K562 (cell line): ENCODE measurements around the gene NUMB. TPM values are rescaled to one million over a fixed set of nuclear protein-coding genes. Genes with fewer than 3 reads are reported as not detected.
"Not testable (repeated sequence)": the region's sequence is repeated elsewhere in the genome, so short reads cannot be mapped to it uniquely, and the experiment has no call there.

Experiments used
- ATAC-seq: fragments of 200-7000 bp; cut with Tn5 transposase; 3 replicates; pipeline ENCODE4 v1.9.1; 2020; ENCODE audit warnings: moderate library complexity
- BruUV-seq: library from RNA; stranded (reverse); fragments of 400-500 nt; replicated peaks from 2 replicates; lab custom pipeline; 2021; lab: Mats Ljungman, UMichigan
- CTCF ChIA-PET: fragments of 300-600 bp; formaldehyde crosslinking; extraction: SDS; loops from one replicate; lab custom pipeline; 2021; ENCODE audit warnings: low intra/inter-chr PET ratio; lab: Yijun Ruan, JAX
- POLR2A ChIA-PET: fragments of 300-600, 350-650 bp; sonication (Branson Sonifier 250); formaldehyde crosslinking; extraction: SDS; loops from one replicate; lab custom pipeline; 2021; ENCODE audit warnings: antibody characterized with exemption, inconsistent platforms; lab: Yijun Ruan, JAX
- DNase-seq, 4 experiments: peaks; one replicate each; pipeline versions ENCODE4 v3.0.0 to v3.0.0-alpha.2; 2011 to 2018; ENCODE audit warnings: low spot score in 3 of 4, mixed read lengths in 3 of 4; ENCODE audit errors: extremely low read depth in 1 of 4
- FAIRE-seq: peaks from 2 replicates; lab custom pipeline; 2011; peaks lifted over from hg19 to GRCh38; lab: Jason Lieb, UNC
- H2AFZ ChIP-seq: 2 replicates; pipeline ENCODE4 v1.6.0; 2011; ENCODE audit warnings: low read depth, low read length, control low read depth, inconsistent platforms
- H3K27ac ChIP-seq: fragments of 200-600 bp; 3 replicates; pipeline ENCODE4 v1.8.0; 2011; ENCODE audit warnings: low read depth, mild to moderate bottlenecking, control low read depth, inconsistent platforms, low read length, moderate library complexity, mixed read lengths; ENCODE audit errors: extremely low read depth
- H3K27me3 ChIP-seq, 2 experiments: fragments of 300-600 bp in 1 of 2; 2 replicates in 1 of 2; 3 replicates in 1 of 2; pipeline versions ENCODE4 v1.6.0 to v1.8.0; 2011; ENCODE audit warnings: inconsistent platforms in 2 of 2, low read length in 2 of 2, mild to moderate bottlenecking in 1 of 2, mixed read lengths in 1 of 2, moderate library complexity in 1 of 2; ENCODE audit not compliant: control insufficient read depth in 2 of 2, insufficient read depth in 2 of 2
- H3K36me3 ChIP-seq: fragments of 300-600 bp; 3 replicates; pipeline ENCODE4 v1.8.0; 2011; ENCODE audit warnings: mild to moderate bottlenecking, low read length, inconsistent platforms; ENCODE audit not compliant: control insufficient read depth, insufficient read depth
- H3K4me1 ChIP-seq, 2 experiments: fragments of 200-600 bp in 1 of 2; replicated peaks in 1 of 2; 2 replicates in 1 of 2; 3 replicates in 1 of 2; pipeline versions ENCODE4 v1.5.1 to v1.8.0; 2011; ENCODE audit warnings: inconsistent platforms in 2 of 2, low read length in 2 of 2, mild to moderate bottlenecking in 1 of 2, mixed read lengths in 1 of 2, moderate library complexity in 1 of 2; ENCODE audit not compliant: control insufficient read depth in 2 of 2, insufficient read depth in 2 of 2
- H3K4me2 ChIP-seq: 2 replicates; pipeline ENCODE4 v1.6.1; 2011; ENCODE audit warnings: low read length, control low read depth, inconsistent platforms, mixed read lengths; ENCODE audit not compliant: insufficient read depth
- H3K4me3 ChIP-seq: fragments of 200-600 bp; sonication (generic), shearing (Covaris generic); 2 replicates; pipeline ENCODE4 v1.5.1; 2016; ENCODE audit warnings: control low read depth, inconsistent platforms
- H3K79me2 ChIP-seq: fragments of 200-600 bp; 3 replicates; pipeline ENCODE4 v1.8.0; 2011; ENCODE audit warnings: low read length, inconsistent platforms; ENCODE audit not compliant: control insufficient read depth, insufficient read depth
- H3K9ac ChIP-seq, 2 experiments: 2 replicates each; pipeline versions ENCODE4 v1.6.0 to v1.6.1; 2011; ENCODE audit warnings: low read depth in 2 of 2, low read length in 2 of 2, control low read depth in 1 of 2, inconsistent platforms in 1 of 2, mild to moderate bottlenecking in 1 of 2, mixed read lengths in 1 of 2; ENCODE audit not compliant: insufficient read depth in 1 of 2
- H3K9me1 ChIP-seq: one replicate; pipeline ENCODE4 v1.6.0; 2011; ENCODE audit warnings: inconsistent platforms, mild to moderate bottlenecking, low read length, moderate library complexity; ENCODE audit not compliant: control insufficient read depth, insufficient read depth
- H3K9me3 ChIP-seq: replicated peaks from 2 replicates; pipeline ENCODE4 v1.5.1; 2011; ENCODE audit warnings: low read depth, low read length, inconsistent platforms; ENCODE audit not compliant: control insufficient read depth, insufficient read depth
- H4K20me1 ChIP-seq: replicated peaks from 2 replicates; pipeline ENCODE4 v1.6.1; 2011; ENCODE audit warnings: low read length, inconsistent platforms, mixed read lengths; ENCODE audit not compliant: control insufficient read depth, insufficient read depth
- ARHGAP35 ChIP-seq: fragments of 450-650 bp; IDR thresholded peaks from 2 replicates; pipeline ENCODE4 v1.6.1; 2018; ENCODE audit not compliant: partially characterized antibody
- C11orf30 ChIP-seq: fragments of 450-650 bp; IDR thresholded peaks from 2 replicates; pipeline ENCODE4 v1.6.1; 2016; ENCODE audit warnings: low read depth, mild to moderate bottlenecking
- CXXC5 ChIP-seq: fragments of 250-450 bp; sonication (Bioruptor Pico); IDR thresholded peaks from 2 replicates; pipeline ENCODE4 v1.8.0; 2022; ENCODE audit warnings: inconsistent platforms, mild to moderate bottlenecking, moderate library complexity
- LARP7 ChIP-seq: fragments of 450-650 bp; IDR thresholded peaks from 2 replicates; pipeline ENCODE4 v1.6.1; 2016
- MAFF ChIP-seq: IDR thresholded peaks from 2 replicates; pipeline ENCODE4 v1.6.1; 2012; ENCODE audit warnings: low read length, improper control_type of control experiment
- MAFK ChIP-seq: IDR thresholded peaks from 2 replicates; pipeline ENCODE4 v1.6.1; 2011; ENCODE audit warnings: low read length, improper control_type of control experiment
- ZNF316 ChIP-seq: fragments of 450-650 bp; IDR thresholded peaks from 2 replicates; pipeline ENCODE4 v1.6.1; 2016
- WGBS: fragments of 100-300 bp; shearing (Covaris generic); methylation state at CpG from one replicate; pipeline ENCODE4 v1.1.6; 2016; ENCODE audit warnings: low coverage, mixed read lengths; ENCODE audit not compliant: insufficient coverage; ENCODE audit errors: missing lambda C conversion rate; 5-methylcytosine and 5-hydroxymethylcytosine counted together
- in situ Hi-C: fragments of 300-500 bp; cut with MboI; formaldehyde crosslinking; loops from 4 replicates; pipeline ENCODE4 v1.15.0; 2018; ENCODE audit warnings: inconsistent platforms, mixed read lengths
- intact Hi-C: fragments of 100-400 bp; cut with micrococcal nuclease; formaldehyde crosslinking; loops from 2 replicates; pipeline ENCODE4 v1.14.2; 2022
- polyA plus RNA-seq, 8 experiments: library from polyadenylated mRNA; depleted of rRNA in 4 of 8; stranded (reverse) in 5 of 8; unstranded in 3 of 8; fragments of >200 nt; fragmentation: Nextera tagmentation in 2 of 8; fragmentation: Illumina TruSeq in 1 of 8; extraction: Ambion mirVana in 2 of 8; extraction: Trizol in 1 of 8; gene quantifications; 2 replicates each; pipeline versions ENCODE4 v1.2.1 to v1.2.3, GENCODE V29; 2011 to 2014; ENCODE audit warnings: inconsistent platforms in 1 of 8, missing spikeins in 1 of 8
- total RNA-seq, 7 experiments: library from RNA; depleted of rRNA in 6 of 7; stranded (reverse); fragments of >200 nt in 6 of 7; fragmentation: Illumina TruSeq in 2 of 7; extraction: Trizol in 2 of 7; gene quantifications; 2 replicates each; pipeline versions ENCODE4 v1.2.1 to v1.2.3, GENCODE V29; 2011 to 2021; ENCODE audit warnings: low replicate concordance in 1 of 7

Gene NUMB
- total and polyA plus RNA-seq, 9 of the 15 experiments (the other 6 are each of a cell fraction or from before 2014, with no cell fraction given) = 13.5 to 54.0 (median 32.3) TPM

GRCh38 chr14:73387860-73388259 lies 70.5 kb downstream of the NUMB start:
- WGBS = 100% methylated on average over 1 of the region's 3 CpGs
- BruUV-seq, H3K9ac ChIP-seq, ATAC-seq, H2AFZ ChIP-seq, FAIRE-seq, H3K27ac ChIP-seq, POLR2A ChIA-PET, DNase-seq, H3K9me3 ChIP-seq, in situ Hi-C loops, CTCF ChIA-PET, H3K4me3 ChIP-seq, H3K4me2 ChIP-seq, H3K79me2 ChIP-seq, H4K20me1 ChIP-seq, H3K27me3 ChIP-seq, H3K9me1 ChIP-seq, intact Hi-C loops, H3K36me3 ChIP-seq, H3K4me1 ChIP-seq: not testable (repeated sequence)

GRCh38 chr14:73386342-73386741 lies 72.0 kb downstream of the NUMB start:
- no peak for DNase-seq
- Histone ChIP-seq H3K27me3 (no peaks in the 10 kb centered on the region), H3K4me2 (no peak overlapping the region), H4K20me1 (no peaks in the 10 kb centered on the region), H3K4me1 (no peaks in the 10 kb centered on the region), H3K36me3 (no peaks in the 10 kb centered on the region; the same call in 2 of the 3 replicates), H3K9ac (no peak overlapping the region), H3K27ac (no peak overlapping the region), H3K79me2 (peaks cover 6% of the 10 kb centered on the region; the same call in 1 of the 3 replicates), H3K4me3 (no peak overlapping the region), H2AFZ (no peak overlapping the region), H3K9me1 (no peaks in the 10 kb centered on the region), H3K9me3 (no peaks in the 10 kb centered on the region)
- in situ Hi-C loops = no loop called here
- ChIA-PET POLR2A (interaction anchor here (0.8 kb wide), 1 partner anchor 13 kb away, joined by 4 read pairs; no protein-coding TSS in a partner anchor), CTCF (no interaction called here)
- 88% methylated on average over 3 of the region's 3 CpGs for WGBS
- ATAC-seq = no peak
- TF ChIP-seq CXXC5 (CRISPR knock-in tag) = no peak
- TF ChIP-seq MAFK = peak; percentile 7; the same call in 1 of the 2 replicates
- no peak for TF ChIP-seq LARP7
- no peak for TF ChIP-seq ARHGAP35
- peak; percentile 53 for TF ChIP-seq ZNF316
- peak; percentile 38 for TF ChIP-seq C11orf30
- 0 out of 2 replicates have a peak, but pooled peaks have one; percentile 5 for TF ChIP-seq MAFF
- FAIRE-seq = no peak
- no TSS peak for BruUV-seq
- intact Hi-C loops = no loop called here

DNA sequence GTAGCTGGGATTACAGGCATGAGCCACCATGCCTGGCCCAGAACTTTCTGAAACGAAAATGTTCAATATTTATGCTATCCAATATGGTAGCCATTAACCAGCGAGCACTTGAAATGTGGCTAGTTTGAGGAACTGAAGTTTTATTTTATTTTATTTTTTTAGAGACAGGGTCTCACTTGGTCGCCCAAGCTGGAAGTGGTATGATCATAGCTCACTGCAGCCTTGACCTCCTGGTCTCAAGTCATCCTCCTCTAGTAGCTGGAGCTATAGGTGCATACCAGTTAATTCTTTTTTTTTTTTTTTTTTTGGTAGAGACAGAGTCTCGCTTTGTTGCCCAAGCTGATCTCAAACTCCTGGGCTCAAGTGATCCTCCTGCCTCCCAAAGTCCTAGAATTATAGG lies 73.3 kb downstream of the NUMB start:
- H4K20me1 ChIP-seq, H2AFZ ChIP-seq, H3K79me2 ChIP-seq, H3K4me1 ChIP-seq, ATAC-seq, intact Hi-C loops, H3K27me3 ChIP-seq, BruUV-seq, POLR2A ChIA-PET, DNase-seq, H3K27ac ChIP-seq, H3K9ac ChIP-seq, H3K4me3 ChIP-seq, FAIRE-seq, H3K4me2 ChIP-seq, H3K9me3 ChIP-seq, H3K36me3 ChIP-seq, in situ Hi-C loops, H3K9me1 ChIP-seq: not testable (repeated sequence)
- CTCF ChIA-PET = interaction anchor here (0.6 kb wide), 1 partner anchor 617 kb away, joined by 3 read pairs; no protein-coding TSS in a partner anchor
- WGBS = no CpG with 5 or more reads among the region's 4 CpGs
